Astrocyte (in vitro differentiated cells and primary cell): ENCODE data around the gene WASF2.
A peak's percentile ranks its signal among the peaks of the same experiment; 100 is the strongest.

Experiments used
- EZH2 ChIP-seq: IDR thresholded peaks from 2 replicates; pipeline ENCODE4 v1.6.1; 2012; ENCODE audit warnings: mild to moderate bottlenecking, low read length, inconsistent platforms; ENCODE audit not compliant: insufficient read depth
- TF ChIP-seq, protein P1 (sequence below): IDR thresholded peaks from 2 replicates; pipeline ENCODE4 v1.5.1; 2011; ENCODE audit warnings: low read depth, mild to moderate bottlenecking, inconsistent platforms, low read length, moderate library complexity; ENCODE audit not compliant: insufficient read depth

DNA sequence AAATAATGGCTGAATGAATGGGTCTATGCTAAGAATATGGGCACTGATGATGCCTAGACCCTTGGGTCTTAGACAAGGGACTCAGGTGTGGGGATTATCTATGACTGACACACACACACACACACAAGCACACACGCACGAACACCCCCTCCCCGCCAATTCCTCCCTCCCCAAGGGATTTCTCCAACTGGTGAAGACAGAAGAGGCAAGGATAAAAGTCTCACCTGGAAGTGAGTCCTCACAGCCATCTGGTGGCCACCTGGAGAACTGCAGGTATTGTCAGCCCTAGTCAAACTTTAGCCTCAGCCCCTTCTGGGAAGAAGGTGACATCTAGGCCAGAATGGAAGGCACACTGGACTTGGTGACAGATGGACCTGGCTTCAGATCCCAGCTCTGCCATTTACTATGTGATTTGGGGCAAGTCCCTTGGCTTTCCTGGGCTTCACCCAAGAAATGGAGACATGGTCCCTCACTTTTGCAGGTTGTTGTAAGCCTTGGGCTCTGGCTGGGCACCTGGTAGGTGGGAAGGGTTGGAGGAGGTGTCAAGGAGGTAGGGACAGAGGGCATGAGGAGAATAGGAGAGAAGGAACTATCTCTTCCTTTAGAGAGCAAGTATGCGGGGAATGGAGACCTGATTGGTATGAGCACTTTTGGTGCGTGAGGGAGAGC, 101.5 kb downstream of the WASF2 start:
- TF ChIP-seq, protein P1, sequence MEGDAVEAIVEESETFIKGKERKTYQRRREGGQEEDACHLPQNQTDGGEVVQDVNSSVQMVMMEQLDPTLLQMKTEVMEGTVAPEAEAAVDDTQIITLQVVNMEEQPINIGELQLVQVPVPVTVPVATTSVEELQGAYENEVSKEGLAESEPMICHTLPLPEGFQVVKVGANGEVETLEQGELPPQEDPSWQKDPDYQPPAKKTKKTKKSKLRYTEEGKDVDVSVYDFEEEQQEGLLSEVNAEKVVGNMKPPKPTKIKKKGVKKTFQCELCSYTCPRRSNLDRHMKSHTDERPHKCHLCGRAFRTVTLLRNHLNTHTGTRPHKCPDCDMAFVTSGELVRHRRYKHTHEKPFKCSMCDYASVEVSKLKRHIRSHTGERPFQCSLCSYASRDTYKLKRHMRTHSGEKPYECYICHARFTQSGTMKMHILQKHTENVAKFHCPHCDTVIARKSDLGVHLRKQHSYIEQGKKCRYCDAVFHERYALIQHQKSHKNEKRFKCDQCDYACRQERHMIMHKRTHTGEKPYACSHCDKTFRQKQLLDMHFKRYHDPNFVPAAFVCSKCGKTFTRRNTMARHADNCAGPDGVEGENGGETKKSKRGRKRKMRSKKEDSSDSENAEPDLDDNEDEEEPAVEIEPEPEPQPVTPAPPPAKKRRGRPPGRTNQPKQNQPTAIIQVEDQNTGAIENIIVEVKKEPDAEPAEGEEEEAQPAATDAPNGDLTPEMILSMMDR: peak; percentile 80
- TF ChIP-seq EZH2: no peak
